Activated CD4-positive, CD25-positive, alpha-beta regulatory T cell treated with anti-CD3 and anti-CD28 coated beads, Interleukin-2, amount 50 U/mL, for 72 hours (primary cell): ENCODE data around the gene C22orf39.

Experiments
- DNase-seq: peaks from one replicate; pipeline ENCODE4 v3.0.0; 2021

Gene C22orf39

GRCh38 chr22:19396934-19397733 is 50.4 kb downstream of the C22orf39 start:
- DNase-seq = no peak

DNA sequence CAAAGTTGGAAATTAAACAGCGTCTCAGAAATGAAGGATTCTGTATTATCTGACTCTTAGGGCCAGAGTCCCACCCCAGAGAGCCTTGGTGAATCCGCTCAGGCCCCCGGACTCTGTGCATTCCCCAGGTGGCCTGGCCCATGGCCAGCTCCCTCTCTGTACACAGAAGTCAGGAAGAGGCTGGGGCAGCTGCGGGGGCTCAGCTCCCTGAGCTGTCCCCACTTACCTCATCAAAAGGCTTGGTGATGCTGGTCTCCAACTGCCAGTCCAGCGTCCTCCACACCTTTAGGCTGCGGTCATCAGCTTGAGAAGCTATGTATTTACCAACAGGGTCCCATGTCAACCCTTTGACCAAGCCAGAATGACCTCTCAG is 51.0 kb downstream of the C22orf39 start:
- DNase-seq = no peak

DNA sequence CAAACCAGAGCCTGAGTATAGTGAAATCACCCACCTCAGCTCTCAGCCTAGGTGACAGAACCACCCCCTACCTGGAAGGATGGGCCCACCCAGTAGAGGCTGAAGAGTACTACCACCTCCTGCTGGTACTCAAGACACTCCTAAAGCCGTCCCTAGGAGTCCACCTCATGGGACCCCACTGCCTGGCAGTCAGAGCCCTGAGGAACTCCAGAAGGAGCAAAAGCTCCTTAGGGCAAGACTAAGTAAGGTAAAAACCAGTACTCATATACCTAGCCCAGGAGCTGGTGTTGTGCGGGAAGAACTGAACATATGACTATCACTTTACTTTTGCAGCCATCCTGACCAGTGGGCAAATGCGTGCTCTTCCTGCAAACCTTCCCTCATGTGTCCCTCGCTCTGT is 52.2 kb downstream of the C22orf39 start:
- DNase-seq = no peak

DNA sequence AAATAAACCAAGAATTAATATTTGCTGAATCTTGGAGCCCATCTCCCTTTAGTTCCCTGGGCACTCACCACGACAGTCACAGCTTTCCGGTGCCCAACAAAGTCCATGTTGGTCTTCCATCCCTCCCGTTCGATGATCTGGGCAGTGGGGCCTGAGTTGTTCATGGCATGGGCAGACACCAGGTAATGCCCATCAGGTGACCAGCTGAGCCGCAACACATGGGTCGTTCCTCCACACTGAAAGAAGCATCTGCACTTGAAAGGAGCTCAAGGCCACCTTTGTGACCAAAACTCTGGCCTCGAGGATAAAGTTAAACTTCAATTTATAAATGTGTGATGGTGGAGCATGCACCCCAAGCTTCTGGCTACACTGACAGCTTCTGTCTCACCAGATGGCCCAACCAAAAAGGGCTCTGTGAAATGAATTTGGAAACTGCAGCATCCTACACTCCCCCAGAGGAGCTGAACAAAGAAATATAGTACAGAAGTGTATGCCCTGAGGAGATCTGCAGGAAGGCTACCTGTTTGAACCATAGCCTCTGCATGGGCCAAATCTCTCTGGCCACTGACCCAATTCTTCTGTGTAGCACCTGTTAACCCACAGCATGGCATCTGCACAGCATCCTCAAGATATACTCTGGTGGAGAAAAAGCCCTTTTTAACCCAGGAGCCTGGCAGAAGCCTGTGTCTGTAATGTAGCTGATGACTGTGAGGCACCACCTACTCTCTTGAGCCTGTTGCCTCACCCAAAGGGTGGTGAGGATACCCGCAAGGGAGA is 53.0 kb downstream of the C22orf39 start:
- DNase-seq = no peak

DNA sequence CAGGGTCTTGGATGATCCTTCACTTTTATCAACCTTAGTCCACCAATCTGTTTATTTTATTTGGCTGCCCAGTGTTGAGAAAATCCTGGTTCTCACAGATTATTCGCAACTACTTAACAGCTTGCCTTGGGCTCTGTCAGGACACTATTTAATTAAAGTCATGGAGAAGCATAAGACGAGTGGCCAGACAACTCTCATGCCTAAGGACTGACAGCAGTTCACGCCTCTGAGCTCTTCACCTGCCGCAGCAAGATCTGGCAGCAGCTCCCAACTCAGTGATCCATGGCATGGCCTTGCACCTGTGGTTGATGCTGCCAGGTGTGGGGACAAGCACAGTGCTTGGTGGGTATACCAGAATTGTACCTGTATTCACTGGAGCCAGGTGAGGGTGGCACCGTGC is 53.8 kb downstream of the C22orf39 start:
- DNase-seq = no peak
